Breast epithelium (tissue), 3 donors: Measurements from ENCODE around the gene CTNNA2.

Experiments
- CTCF ChIP-seq, 3 donors: fragments of 450-650 bp; IDR thresholded peaks; one replicate each; pipeline ENCODE4 v1.5.1; 2016 to 2017; ENCODE audit warnings: antibody characterized with exemption in 3 of 3, mild to moderate bottlenecking in 3 of 3, moderate library complexity in 3 of 3
- POLR2A ChIP-seq: fragments of 450-650 bp; IDR thresholded peaks from one replicate; pipeline ENCODE4 v1.6.1; 2016; ENCODE audit warnings: antibody characterized with exemption, mild to moderate bottlenecking, moderate library complexity

GRCh38 chr2:79713131-79713785, 200.4 kb downstream of the CTNNA2 start:
- no peak for TF ChIP-seq CTCF (IDR thresholded peaks at IDR 0.05)
- TF ChIP-seq POLR2A = no peak
